K562 (cell line): ENCODE measurements around the gene RYR3.

ENCODE experiments used
- CCAR2 ChIP-seq: fragments of 200-400 bp; formaldehyde crosslinking; IDR thresholded peaks from 2 replicates; pipeline ENCODE4 v1.6.1; 2017; ENCODE audit warnings: mild to moderate bottlenecking, low read depth, low read length
- CHD2 ChIP-seq: IDR thresholded peaks from 2 replicates; pipeline ENCODE4 v1.6.1; 2011; ENCODE audit warnings: low read depth, low read length
- EGR1 ChIP-seq: fragments of 450-650 bp; conservative IDR thresholded peaks from 2 replicates; pipeline ENCODE4 v1.6.1; 2017; ENCODE audit warnings: mild to moderate bottlenecking
- HDAC1 ChIP-seq, 2 experiments: fragments of 450-650 bp; IDR thresholded peaks; 2 replicates each; pipeline ENCODE4 v1.6.1; 2016 to 2017; ENCODE audit warnings: inconsistent platforms in 1 of 2, mild to moderate bottlenecking in 1 of 2, moderate library complexity in 1 of 2
- KDM5B ChIP-seq: fragments of 200-600 bp; sonication (generic); IDR thresholded peaks from 2 replicates; pipeline ENCODE4 v1.6.1; 2012; ENCODE audit warnings: low read depth, mild to moderate bottlenecking, moderate library complexity, low read length, control low read depth, inconsistent platforms; ENCODE audit not compliant: insufficient replicate concordance
- SMAD3 ChIP-seq: fragments of 450-650 bp; formaldehyde crosslinking; conservative IDR thresholded peaks from 2 replicates; pipeline ENCODE4 v1.4.0; 2020; ENCODE audit warnings: mild to moderate bottlenecking
- SRF ChIP-seq, 2 experiments: fragments of 250-450, 450-650 bp in 1 of 2; sonication (Bioruptor Pico) in 1 of 2; sonication (generic) in 1 of 2; formaldehyde crosslinking; IDR thresholded peaks; 2 replicates each; pipeline versions ENCODE4 v1.5.0 to v1.5.1; 2020 to 2022; ENCODE audit warnings: mild to moderate bottlenecking in 1 of 2, missing genetic modification reagents in 1 of 2
- XRCC4 ChIP-seq: IDR thresholded peaks from one replicate; pipeline ENCODE4 v1.6.1; 2011; ENCODE audit not compliant: insufficient read depth, insufficient read length; ENCODE audit errors: extremely low read depth
- TF ChIP-seq, protein P1 (sequence below), 2 experiments: fragments of 450-650 bp in 1 of 2; IDR thresholded peaks; 2 replicates each; pipeline ENCODE4 v1.6.1; 2011 to 2017; ENCODE audit warnings: low read depth in 2 of 2, antibody characterized with exemption in 1 of 2, borderline replicate concordance in 1 of 2, low read length in 1 of 2, mild to moderate bottlenecking in 1 of 2, mixed read lengths in 1 of 2; ENCODE audit not compliant: control insufficient read depth in 1 of 2

DNA sequence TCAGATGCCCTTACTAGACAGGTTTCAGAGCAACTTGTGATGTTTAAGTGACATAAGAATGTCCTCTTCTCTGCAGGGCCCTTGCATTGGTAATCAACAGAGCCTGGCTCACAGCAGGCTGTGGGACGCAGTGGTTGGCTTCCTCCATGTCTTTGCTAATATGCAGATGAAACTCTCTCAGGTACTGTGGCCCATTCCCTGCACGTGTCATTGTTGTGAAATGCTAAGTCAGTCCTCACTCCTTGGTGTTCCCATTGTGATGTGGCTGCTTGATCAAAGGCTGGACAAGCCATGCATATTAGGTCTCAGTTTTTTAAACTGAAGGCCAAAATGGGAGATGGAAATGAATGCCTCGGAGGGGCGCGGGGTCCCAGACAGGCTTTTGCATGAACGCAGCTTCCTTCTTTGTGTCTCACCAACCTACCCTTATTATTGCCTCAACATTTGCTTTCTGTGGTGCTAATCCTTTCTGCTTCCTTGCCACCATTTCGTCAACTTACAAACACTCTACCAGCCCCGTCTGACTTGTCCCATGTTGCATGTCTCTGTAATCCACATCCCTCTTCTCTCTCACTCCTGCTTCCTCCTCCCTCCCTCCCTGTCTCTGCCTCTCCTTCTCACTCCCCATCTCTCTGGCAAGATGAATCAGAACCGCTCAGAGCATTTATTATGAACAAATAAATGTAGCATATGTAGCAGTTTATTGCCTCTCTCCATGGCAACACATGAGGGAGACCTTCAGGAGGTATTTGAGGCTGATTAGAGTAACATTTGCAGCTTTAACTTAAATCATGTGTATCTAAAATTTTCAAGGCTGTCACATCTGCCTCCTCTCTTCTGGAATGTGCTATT lies 524.4 kb downstream of the RYR3 start:
- TF ChIP-seq EGR1 (no peak), KDM5B (no peak), CCAR2 (no peak), HDAC1 (IDR thresholded peaks at IDR 0.05) (no peak), CHD2 (no peak), XRCC4 (no peak), SMAD3 (CRISPR knock-in tag) (no peak), SRF (CRISPR knock-in tag; IDR thresholded peaks at IDR 0.05) (no peak)
- TF ChIP-seq, protein P1, sequence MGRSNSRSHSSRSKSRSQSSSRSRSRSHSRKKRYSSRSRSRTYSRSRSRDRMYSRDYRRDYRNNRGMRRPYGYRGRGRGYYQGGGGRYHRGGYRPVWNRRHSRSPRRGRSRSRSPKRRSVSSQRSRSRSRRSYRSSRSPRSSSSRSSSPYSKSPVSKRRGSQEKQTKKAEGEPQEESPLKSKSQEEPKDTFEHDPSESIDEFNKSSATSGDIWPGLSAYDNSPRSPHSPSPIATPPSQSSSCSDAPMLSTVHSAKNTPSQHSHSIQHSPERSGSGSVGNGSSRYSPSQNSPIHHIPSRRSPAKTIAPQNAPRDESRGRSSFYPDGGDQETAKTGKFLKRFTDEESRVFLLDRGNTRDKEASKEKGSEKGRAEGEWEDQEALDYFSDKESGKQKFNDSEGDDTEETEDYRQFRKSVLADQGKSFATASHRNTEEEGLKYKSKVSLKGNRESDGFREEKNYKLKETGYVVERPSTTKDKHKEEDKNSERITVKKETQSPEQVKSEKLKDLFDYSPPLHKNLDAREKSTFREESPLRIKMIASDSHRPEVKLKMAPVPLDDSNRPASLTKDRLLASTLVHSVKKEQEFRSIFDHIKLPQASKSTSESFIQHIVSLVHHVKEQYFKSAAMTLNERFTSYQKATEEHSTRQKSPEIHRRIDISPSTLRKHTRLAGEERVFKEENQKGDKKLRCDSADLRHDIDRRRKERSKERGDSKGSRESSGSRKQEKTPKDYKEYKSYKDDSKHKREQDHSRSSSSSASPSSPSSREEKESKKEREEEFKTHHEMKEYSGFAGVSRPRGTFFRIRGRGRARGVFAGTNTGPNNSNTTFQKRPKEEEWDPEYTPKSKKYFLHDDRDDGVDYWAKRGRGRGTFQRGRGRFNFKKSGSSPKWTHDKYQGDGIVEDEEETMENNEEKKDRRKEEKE (IDR thresholded peaks at IDR 0.05; ENCODE audit: borderline replicate concordance in 1 of 2, control insufficient read depth in 1 of 2, low read depth in 2 of 2, low read length in 1 of 2): no peak
